ENCODE results near the gene SYNPR.

- TF ChIP-seq EZH2 (IDR thresholded peaks at IDR 0.05; ENCODE audit: borderline replicate concordance, low read length): no peak
- TF ChIP-seq CTCF (IDR thresholded peaks at IDR 0.05; ENCODE audit: low read length): no peak
Observed at GRCh38 chr3:63303238-63303637, 25.1 kb downstream of the SYNPR start.

All from OCI-LY1 (cell line).